Hematopoietic multipotent progenitor cell (in vitro differentiated cells): ENCODE results near the gene TRIM75. TPM values are rescaled to one million over a fixed set of nuclear protein-coding genes. Genes with fewer than 3 reads are reported as not detected.
"Not testable (repeated sequence)": the region's sequence is repeated elsewhere in the genome, so short reads cannot be mapped to it uniquely, and the experiment has no call there.

Experiments used
- DNase-seq, 3 donors: peaks; one replicate each; pipeline ENCODE4 v3.0.0-alpha.2; 2011 to 2015; ENCODE audit warnings: low read depth in 2 of 3, low spot score in 2 of 3
- total RNA-seq: library from RNA; depleted of rRNA; stranded (reverse); fragments of >200 nt; gene quantifications from one replicate; pipeline ENCODE4 v1.2.3, GENCODE V29; 2012

The TRIM75 gene
- not detected for total RNA-seq

- no peak for DNase-seq
Observed at GRCh38 chr4:165053645-165054044, at the start of gene TRIM75. TSS of gene TRIM75 (plus strand) at chr4:165053866. CDS start at chr4:165059148, 5,282 bp downstream.

- DNase-seq: no peak
Observed at GRCh38 chr4:165005352-165005925, 48.2 kb upstream of the TRIM75 start.

GRCh38 chr4:165006456-165006855 is 47.2 kb upstream of the TRIM75 start:
- no peak for DNase-seq

- DNase-seq: no peak
Observed at GRCh38 chr4:165006886-165007285, 46.8 kb upstream of the TRIM75 start.

GRCh38 chr4:165009493-165010227 is 44.0 kb upstream of the TRIM75 start:
- DNase-seq: no peak

- no peak for DNase-seq
Observed at GRCh38 chr4:165010487-165010886, 43.2 kb upstream of the TRIM75 start.

GRCh38 chr4:165010991-165011390 is 42.7 kb upstream of the TRIM75 start:
- DNase-seq: no peak

- DNase-seq: no peak
Observed at GRCh38 chr4:165011403-165011802, 42.3 kb upstream of the TRIM75 start.

GRCh38 chr4:165013691-165014090 is 40.0 kb upstream of the TRIM75 start:
- no peak for DNase-seq

GRCh38 chr4:165016971-165017370 is 36.7 kb upstream of the TRIM75 start:
- no peak for DNase-seq

- DNase-seq: not testable (repeated sequence)
Observed at GRCh38 chr4:165019995-165020394, 33.7 kb upstream of the TRIM75 start.

GRCh38 chr4:165025782-165026181 is 27.9 kb upstream of the TRIM75 start:
- DNase-seq: not testable (repeated sequence)

- no peak for DNase-seq
Observed at GRCh38 chr4:165027762-165028402, 25.8 kb upstream of the TRIM75 start.

GRCh38 chr4:165031436-165032211 is 22.0 kb upstream of the TRIM75 start, which contains the start of gene TRIM60:
TSS of gene TRIM60 (plus strand) at chr4:165031999. CDS start at chr4:165040073, 8,074 bp downstream.
- no peak for DNase-seq

GRCh38 chr4:165048170-165048569 is 5.5 kb upstream of the TRIM75 start:
- DNase-seq: no peak

- no peak for DNase-seq
Observed at GRCh38 chr4:165052627-165053026, 1.0 kb upstream of the TRIM75 start.

- DNase-seq: no peak
Observed at GRCh38 chr4:165055601-165056000, 1.9 kb downstream of the TRIM75 start.

- no peak for DNase-seq
Observed at GRCh38 chr4:165058666-165059065, 5.0 kb downstream of the TRIM75 start.

- DNase-seq: no peak
Observed at GRCh38 chr4:165059386-165059785, 5.7 kb downstream of the TRIM75 start.

- no peak for DNase-seq
Observed at GRCh38 chr4:165060938-165061337, 7.3 kb downstream of the TRIM75 start.

GRCh38 chr4:165070560-165070959 is 16.9 kb downstream of the TRIM75 start:
- no peak for DNase-seq
